H1 (cell line): ENCODE results near the gene MRPL47. TPM values are rescaled to one million over a fixed set of nuclear protein-coding genes. Genes with fewer than 3 reads are reported as not detected.

Source experiments
- ATF2 ChIP-seq: IDR thresholded peaks from 2 replicates; pipeline ENCODE4 v1.6.1; 2012; ENCODE audit warnings: low read length, inconsistent platforms
- BACH1 ChIP-seq: IDR thresholded peaks from 2 replicates; pipeline ENCODE4 v1.6.1; 2012; ENCODE audit warnings: low read length, improper control_type of control experiment
- BCL11A ChIP-seq, 2 experiments: IDR thresholded peaks; one replicate each; pipeline ENCODE4 v1.6.1; 2011; ENCODE audit warnings: low read depth in 2 of 2, low read length in 2 of 2, mild to moderate bottlenecking in 2 of 2
- BRCA1 ChIP-seq: IDR thresholded peaks from 2 replicates; pipeline ENCODE4 v1.6.1; 2012; ENCODE audit warnings: low read depth, low read length, improper control_type of control experiment
- CBX5 ChIP-seq: fragments of 300-800, 300-1000 bp; sonication (generic); IDR thresholded peaks from 2 replicates; pipeline ENCODE4 v1.7.1; 2016; ENCODE audit warnings: antibody characterized with exemption, low read length, low read depth
- CBX8 ChIP-seq: fragments of 300-800, 300-1000 bp; sonication (generic); IDR thresholded peaks from 2 replicates; pipeline ENCODE4 v1.7.1; 2016; ENCODE audit warnings: low read depth, low read length, borderline replicate concordance
- CHD2 ChIP-seq: IDR thresholded peaks from 2 replicates; pipeline ENCODE4 v1.6.1; 2012; ENCODE audit warnings: low read length, improper control_type of control experiment
- CTBP2 ChIP-seq: IDR thresholded peaks from 2 replicates; pipeline ENCODE4 v1.7.0; 2011; ENCODE audit warnings: borderline replicate concordance, mild to moderate bottlenecking, moderate library complexity, mixed read lengths, low read length; ENCODE audit not compliant: insufficient read depth, insufficient read length
- CTCF ChIP-seq, 3 experiments: IDR thresholded peaks; 1 replicate in 2 of 3; 2 replicates in 1 of 3; pipeline versions ENCODE4 v1.5.1 to v1.6.1; 2011; ENCODE audit warnings: low read length in 3 of 3, mild to moderate bottlenecking in 3 of 3, inconsistent platforms in 2 of 3, low read depth in 1 of 3, moderate library complexity in 1 of 3; ENCODE audit not compliant: insufficient read depth in 1 of 3; ENCODE audit errors: control extremely low read depth in 1 of 3
- EP300 ChIP-seq, 2 experiments: IDR thresholded peaks; 1 replicate in 1 of 2; 2 replicates in 1 of 2; pipeline ENCODE4 v1.6.1; 2011 to 2012; ENCODE audit warnings: low read depth in 2 of 2, low read length in 2 of 2, mild to moderate bottlenecking in 2 of 2, borderline replicate concordance in 1 of 2, inconsistent platforms in 1 of 2, moderate library complexity in 1 of 2
- HDAC2 ChIP-seq, 2 experiments: fragments of 300-600 bp in 1 of 2; sonication (generic) in 1 of 2; IDR thresholded peaks; 2 replicates each; pipeline ENCODE4 v1.6.1; 2011 to 2012; ENCODE audit warnings: low read depth in 2 of 2, low read length in 2 of 2, mild to moderate bottlenecking in 2 of 2, moderate library complexity in 2 of 2, borderline replicate concordance in 1 of 2, inconsistent platforms in 1 of 2
- NRF1 ChIP-seq: IDR thresholded peaks from 2 replicates; pipeline ENCODE4 v1.6.1; 2011; ENCODE audit warnings: mild to moderate bottlenecking, low read depth, low read length, improper control_type of control experiment
- PHF8 ChIP-seq: fragments of 200-600 bp; sonication (generic); conservative IDR thresholded peaks from 2 replicates; pipeline ENCODE4 v1.7.1; 2012; ENCODE audit warnings: low read depth, mild to moderate bottlenecking, inconsistent platforms, low read length, moderate library complexity
- RNF2 ChIP-seq: fragments of 200-900, 300-1000 bp; sonication (generic); IDR thresholded peaks from 2 replicates; pipeline ENCODE4 v1.7.1; 2016; ENCODE audit warnings: borderline replicate concordance, low read depth, mild to moderate bottlenecking, antibody characterized with exemption, low read length; ENCODE audit not compliant: poor library complexity, severe bottlenecking; ENCODE audit errors: missing control alignments
- SAP30 ChIP-seq: fragments of 300-600 bp; sonication (generic); IDR thresholded peaks from 2 replicates; pipeline ENCODE4 v1.7.1; 2012; ENCODE audit warnings: low read length, moderate library complexity, mild to moderate bottlenecking, inconsistent platforms; ENCODE audit not compliant: insufficient read depth, insufficient replicate concordance
- SIN3A ChIP-seq, 2 experiments: IDR thresholded peaks in 1 of 2; conservative IDR thresholded peaks in 1 of 2; 2 replicates each; pipeline ENCODE4 v1.6.1; 2011 to 2012; ENCODE audit warnings: low read length in 2 of 2, improper control_type of control experiment in 1 of 2, low read depth in 1 of 2, mild to moderate bottlenecking in 1 of 2
- SIX5 ChIP-seq: IDR thresholded peaks from 2 replicates; pipeline ENCODE4 v1.6.1; 2011; ENCODE audit warnings: mild to moderate bottlenecking, low read depth, low read length
- TAF7 ChIP-seq: optimal IDR thresholded peaks from 2 replicates; pipeline ENCODE3; 2011; ENCODE audit warnings: low read depth, mild to moderate bottlenecking, inconsistent platforms, low read length, moderate library complexity, borderline replicate concordance
- TEAD4 ChIP-seq: IDR thresholded peaks from 2 replicates; pipeline ENCODE4 v1.6.1; 2012; ENCODE audit warnings: low read depth, low read length, inconsistent platforms, mixed read lengths
- polyA plus RNA-seq, 7 experiments: library from polyadenylated mRNA; depleted of rRNA in 3 of 7; stranded (reverse) in 5 of 7; unstranded in 2 of 7; fragments of >200 nt in 5 of 7; fragments of 200-250 nt in 2 of 7; gene quantifications; 1 replicate in 5 of 7; 2 replicates in 1 of 7; 4 replicates in 1 of 7; pipeline versions ENCODE4 v1.2.1 to v1.2.3, GENCODE V29; 2011 to 2013; ENCODE audit warnings: missing spikeins in 2 of 7, mixed read lengths in 2 of 7
- total RNA-seq: library from RNA; stranded (reverse); fragmentation: NEBNext Ultra II Directional; extraction: Animal tissue kit (Norgen Biotek cat#: 25700); gene quantifications from 2 replicates; pipeline ENCODE4 v1.2.1, GENCODE V29; 2021

Gene MRPL47
- total and polyA plus RNA-seq, 2 of the 8 experiments (the other 6 are each of a cell fraction or from before 2014, with no cell fraction given): 26.1 to 76.6 TPM

DNA sequence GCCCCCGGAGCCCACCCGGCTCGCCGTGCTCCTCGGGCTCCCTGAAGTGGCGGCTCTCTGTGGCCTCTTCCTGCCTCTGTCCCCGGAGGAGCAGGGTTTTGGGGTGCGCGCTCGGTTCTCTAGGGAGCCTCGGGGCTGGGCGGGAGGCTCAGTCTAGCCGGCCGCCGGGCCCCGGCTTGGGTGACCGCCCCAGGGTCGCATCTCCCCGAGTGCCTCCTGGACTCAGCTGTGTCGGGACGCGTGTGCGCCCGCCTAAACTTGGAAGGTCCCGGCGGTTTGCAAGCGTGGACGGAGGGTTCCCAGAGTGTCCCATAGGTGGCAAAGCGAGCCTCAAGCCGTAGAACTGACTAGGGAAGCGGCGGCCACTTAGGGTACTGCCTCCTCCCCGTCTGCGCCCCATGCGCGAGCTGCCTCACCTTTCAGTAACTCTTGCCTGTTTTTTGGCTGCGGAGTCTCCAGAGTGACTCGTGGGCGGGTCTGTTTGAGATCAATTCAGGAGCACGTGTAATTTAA lies 41.1 kb downstream of the MRPL47 start (continued):
- peak; percentile 14 to 80; a peak in 2 of 4 replicates for TF ChIP-seq SIN3A (conservative IDR thresholded peaks at IDR 0.05 in 1 of 2, IDR thresholded peaks at IDR 0.05 in 1 of 2; ENCODE audit: low read depth in 1 of 2, low read length in 2 of 2)
- no peak for TF ChIP-seq ATF2
- no peak for TF ChIP-seq BRCA1
- TF ChIP-seq TEAD4: no peak
- TF ChIP-seq CHD2: no peak
- peak; percentile 3 for TF ChIP-seq SAP30
- TF ChIP-seq CBX8: no peak
- TF ChIP-seq CTCF (IDR thresholded peaks at IDR 0.05; ENCODE audit: control extremely low read depth in 1 of 3, insufficient read depth in 1 of 3, low read depth in 1 of 3, low read length in 3 of 3): peak; percentile 29 to 68 (median 44)
- TF ChIP-seq TAF7: peak; percentile 63
- no peak for TF ChIP-seq SIX5
- no peak for TF ChIP-seq CBX5
- TF ChIP-seq NRF1: no peak
- no peak for TF ChIP-seq CTBP2
- TF ChIP-seq HDAC2 (IDR thresholded peaks at IDR 0.05; ENCODE audit: borderline replicate concordance in 1 of 2, low read depth in 2 of 2, low read length in 2 of 2): no peak; a peak in 1 of 4 replicates
- no peak for TF ChIP-seq BACH1
- no peak for TF ChIP-seq PHF8
- TF ChIP-seq EP300 (IDR thresholded peaks at IDR 0.05; ENCODE audit: borderline replicate concordance in 1 of 2, low read depth in 2 of 2, low read length in 2 of 2): no peak
- TF ChIP-seq RNF2: no peak
- TF ChIP-seq BCL11A (IDR thresholded peaks at IDR 0.05; ENCODE audit: low read depth in 2 of 2, low read length in 2 of 2): no peak
